K562 (cell line): ENCODE measurements around the gene NDUFB7. TPM values are rescaled to one million over a fixed set of nuclear protein-coding genes. Genes with fewer than 3 reads are reported as not detected.
A peak's percentile ranks its signal among the peaks of the same experiment; 100 is the strongest.

Experiments
- ATAC-seq: fragments of 200-7000 bp; cut with Tn5 transposase; 3 replicates; pipeline ENCODE4 v1.9.1; 2020; ENCODE audit warnings: moderate library complexity
- BruUV-seq: library from RNA; stranded (reverse); fragments of 400-500 nt; replicated peaks from 2 replicates; lab custom pipeline; 2021; lab: Mats Ljungman, UMichigan
- CTCF ChIA-PET: fragments of 300-600 bp; formaldehyde crosslinking; extraction: SDS; loops from one replicate; lab custom pipeline; 2021; ENCODE audit warnings: low intra/inter-chr PET ratio; lab: Yijun Ruan, JAX
- POLR2A ChIA-PET: fragments of 300-600, 350-650 bp; sonication (Branson Sonifier 250); formaldehyde crosslinking; extraction: SDS; loops from one replicate; lab custom pipeline; 2021; ENCODE audit warnings: antibody characterized with exemption, inconsistent platforms; lab: Yijun Ruan, JAX
- DNase-seq, 4 experiments: peaks; one replicate each; pipeline versions ENCODE4 v3.0.0 to v3.0.0-alpha.2; 2011 to 2018; ENCODE audit warnings: low spot score in 3 of 4, mixed read lengths in 3 of 4; ENCODE audit errors: extremely low read depth in 1 of 4
- FAIRE-seq: peaks from 2 replicates; lab custom pipeline; 2011; peaks lifted over from hg19 to GRCh38; lab: Jason Lieb, UNC
- H2AFZ ChIP-seq: 2 replicates; pipeline ENCODE4 v1.6.0; 2011; ENCODE audit warnings: low read depth, low read length, control low read depth, inconsistent platforms
- H3K27ac ChIP-seq: fragments of 200-600 bp; 3 replicates; pipeline ENCODE4 v1.8.0; 2011; ENCODE audit warnings: low read depth, mild to moderate bottlenecking, control low read depth, inconsistent platforms, low read length, moderate library complexity, mixed read lengths; ENCODE audit errors: extremely low read depth
- H3K27me3 ChIP-seq, 2 experiments: fragments of 300-600 bp in 1 of 2; 2 replicates in 1 of 2; 3 replicates in 1 of 2; pipeline versions ENCODE4 v1.6.0 to v1.8.0; 2011; ENCODE audit warnings: inconsistent platforms in 2 of 2, low read length in 2 of 2, mild to moderate bottlenecking in 1 of 2, mixed read lengths in 1 of 2, moderate library complexity in 1 of 2; ENCODE audit not compliant: control insufficient read depth in 2 of 2, insufficient read depth in 2 of 2
- H3K36me3 ChIP-seq: fragments of 300-600 bp; 3 replicates; pipeline ENCODE4 v1.8.0; 2011; ENCODE audit warnings: mild to moderate bottlenecking, low read length, inconsistent platforms; ENCODE audit not compliant: control insufficient read depth, insufficient read depth
- H3K4me1 ChIP-seq, 2 experiments: fragments of 200-600 bp in 1 of 2; replicated peaks in 1 of 2; 2 replicates in 1 of 2; 3 replicates in 1 of 2; pipeline versions ENCODE4 v1.5.1 to v1.8.0; 2011; ENCODE audit warnings: inconsistent platforms in 2 of 2, low read length in 2 of 2, mild to moderate bottlenecking in 1 of 2, mixed read lengths in 1 of 2, moderate library complexity in 1 of 2; ENCODE audit not compliant: control insufficient read depth in 2 of 2, insufficient read depth in 2 of 2
- H3K4me2 ChIP-seq: 2 replicates; pipeline ENCODE4 v1.6.1; 2011; ENCODE audit warnings: low read length, control low read depth, inconsistent platforms, mixed read lengths; ENCODE audit not compliant: insufficient read depth
- H3K4me3 ChIP-seq: fragments of 200-600 bp; sonication (generic), shearing (Covaris generic); 2 replicates; pipeline ENCODE4 v1.5.1; 2016; ENCODE audit warnings: control low read depth, inconsistent platforms
- H3K79me2 ChIP-seq: fragments of 200-600 bp; 3 replicates; pipeline ENCODE4 v1.8.0; 2011; ENCODE audit warnings: low read length, inconsistent platforms; ENCODE audit not compliant: control insufficient read depth, insufficient read depth
- H3K9ac ChIP-seq, 2 experiments: 2 replicates each; pipeline versions ENCODE4 v1.6.0 to v1.6.1; 2011; ENCODE audit warnings: low read depth in 2 of 2, low read length in 2 of 2, control low read depth in 1 of 2, inconsistent platforms in 1 of 2, mild to moderate bottlenecking in 1 of 2, mixed read lengths in 1 of 2; ENCODE audit not compliant: insufficient read depth in 1 of 2
- H3K9me1 ChIP-seq: one replicate; pipeline ENCODE4 v1.6.0; 2011; ENCODE audit warnings: inconsistent platforms, mild to moderate bottlenecking, low read length, moderate library complexity; ENCODE audit not compliant: control insufficient read depth, insufficient read depth
- H3K9me3 ChIP-seq: replicated peaks from 2 replicates; pipeline ENCODE4 v1.5.1; 2011; ENCODE audit warnings: low read depth, low read length, inconsistent platforms; ENCODE audit not compliant: control insufficient read depth, insufficient read depth
- H4K20me1 ChIP-seq: replicated peaks from 2 replicates; pipeline ENCODE4 v1.6.1; 2011; ENCODE audit warnings: low read length, inconsistent platforms, mixed read lengths; ENCODE audit not compliant: control insufficient read depth, insufficient read depth
- BHLHE40 ChIP-seq: IDR thresholded peaks from 2 replicates; pipeline ENCODE4 v1.6.1; 2011; ENCODE audit warnings: low read length, improper control_type of control experiment
- C11orf30 ChIP-seq: fragments of 450-650 bp; IDR thresholded peaks from 2 replicates; pipeline ENCODE4 v1.6.1; 2016; ENCODE audit warnings: low read depth, mild to moderate bottlenecking
- CBFA2T3 ChIP-seq: fragments of 450-650 bp; IDR thresholded peaks from 2 replicates; pipeline ENCODE4 v1.6.1; 2017
- DPF2 ChIP-seq: fragments of 450-650 bp; IDR thresholded peaks from 2 replicates; pipeline ENCODE4 v1.6.1; 2016
- E2F8 ChIP-seq: fragments of 450-650 bp; IDR thresholded peaks from 2 replicates; pipeline ENCODE4 v1.7.1; 2018; ENCODE audit warnings: mild to moderate bottlenecking, low read depth; ENCODE audit not compliant: partially characterized antibody
- FOSL1 ChIP-seq: fragments of 200-800 bp; sonication (Bioruptor generic); conservative IDR thresholded peaks from 2 replicates; pipeline ENCODE4 v1.6.1; 2016; ENCODE audit warnings: missing genetic modification characterization, missing compliant biosample characterization
- HLTF ChIP-seq: fragments of 450-650 bp; IDR thresholded peaks from 2 replicates; pipeline ENCODE4 v1.6.1; 2016
- MEIS2 ChIP-seq: fragments of 450-650 bp; IDR thresholded peaks from 2 replicates; pipeline ENCODE4 v1.6.1; 2014; ENCODE audit warnings: mild to moderate bottlenecking; ENCODE audit not compliant: partially characterized antibody
- NR2C1 ChIP-seq, 2 experiments: fragments of 450-650 bp; IDR thresholded peaks; 2 replicates each; pipeline ENCODE4 v1.6.1; 2017; ENCODE audit warnings: mild to moderate bottlenecking in 2 of 2, antibody characterized with exemption in 1 of 2, inconsistent platforms in 1 of 2, missing compliant biosample characterization in 1 of 2, missing genetic modification characterization in 1 of 2
- POLR2G ChIP-seq: fragments of 200-400 bp; formaldehyde crosslinking; IDR thresholded peaks from 2 replicates; pipeline ENCODE4 v1.6.1; 2017; ENCODE audit warnings: low read depth, mild to moderate bottlenecking, antibody characterized with exemption, low read length, moderate library complexity
- RB1 ChIP-seq: fragments of 450-650 bp; IDR thresholded peaks from 2 replicates; pipeline ENCODE4 v1.6.1; 2017; ENCODE audit warnings: low read depth, mild to moderate bottlenecking
- TCF3 ChIP-seq: sonication (generic); formaldehyde crosslinking; IDR thresholded peaks from 2 replicates; pipeline ENCODE4 v1.4.0; 2020; ENCODE audit warnings: mild to moderate bottlenecking, missing genetic modification reagents
- ZNF165 ChIP-seq: fragments of 250-450 bp; sonication (Bioruptor Pico); IDR thresholded peaks from 2 replicates; pipeline ENCODE4 v1.4.0; 2020; ENCODE audit warnings: borderline replicate concordance
- ZNF316 ChIP-seq: fragments of 450-650 bp; IDR thresholded peaks from 2 replicates; pipeline ENCODE4 v1.6.1; 2016
- WGBS: fragments of 100-300 bp; shearing (Covaris generic); methylation state at CpG from one replicate; pipeline ENCODE4 v1.1.6; 2016; ENCODE audit warnings: low coverage, mixed read lengths; ENCODE audit not compliant: insufficient coverage; ENCODE audit errors: missing lambda C conversion rate; 5-methylcytosine and 5-hydroxymethylcytosine counted together
- in situ Hi-C: fragments of 300-500 bp; cut with MboI; formaldehyde crosslinking; loops from 4 replicates; pipeline ENCODE4 v1.15.0; 2018; ENCODE audit warnings: inconsistent platforms, mixed read lengths
- intact Hi-C: fragments of 100-400 bp; cut with micrococcal nuclease; formaldehyde crosslinking; loops from 2 replicates; pipeline ENCODE4 v1.14.2; 2022
- polyA plus RNA-seq, 8 experiments: library from polyadenylated mRNA; depleted of rRNA in 4 of 8; stranded (reverse) in 5 of 8; unstranded in 3 of 8; fragments of >200 nt; fragmentation: Nextera tagmentation in 2 of 8; fragmentation: Illumina TruSeq in 1 of 8; extraction: Ambion mirVana in 2 of 8; extraction: Trizol in 1 of 8; gene quantifications; 2 replicates each; pipeline versions ENCODE4 v1.2.1 to v1.2.3, GENCODE V29; 2011 to 2014; ENCODE audit warnings: inconsistent platforms in 1 of 8, missing spikeins in 1 of 8
- total RNA-seq, 7 experiments: library from RNA; depleted of rRNA in 6 of 7; stranded (reverse); fragments of >200 nt in 6 of 7; fragmentation: Illumina TruSeq in 2 of 7; extraction: Trizol in 2 of 7; gene quantifications; 2 replicates each; pipeline versions ENCODE4 v1.2.1 to v1.2.3, GENCODE V29; 2011 to 2021; ENCODE audit warnings: low replicate concordance in 1 of 7

NDUFB7 gene
- total and polyA plus RNA-seq, 9 of the 15 experiments (the other 6 are each of a cell fraction or from before 2014, with no cell fraction given), result 14.9 to 842 (median 137) TPM

GRCh38 chr19:14544977-14545715 is 26.7 kb downstream of the NDUFB7 start:
- peaks cover 15 to 39% of the 10 kb centered on the region in 2 experiments for H3K4me1 ChIP-seq
- H3K9ac ChIP-seq, result peak overlapping the region in 1 of 2 experiments; percentile 65; a peak in 2 of 4 replicates
- in situ Hi-C loops, result no loop called here
- no peaks in the 10 kb centered on the region for H3K9me3 ChIP-seq
- BruUV-seq, result no TSS peak
- TF ChIP-seq HLTF (no peak), ZNF316 (peak; percentile 28; the same call in 1 of the 2 replicates), C11orf30 (peak; percentile 27; the same call in 1 of the 2 replicates), POLR2G (0 out of 2 replicates have a peak, but pooled peaks have one; percentile 24)
- TF ChIP-seq, all 486 proteins: peak for 3
- Histone ChIP-seq H3K27me3 (no peaks in the 10 kb centered on the region), H3K4me3 (no peak overlapping the region), H2AFZ (no peak overlapping the region), H3K79me2 (peaks cover 71% of the 10 kb centered on the region), H3K27ac (no peak overlapping the region), H3K36me3 (peaks cover 39% of the 10 kb centered on the region; the same call in 2 of the 3 replicates), H3K9me1 (no peaks in the 10 kb centered on the region), H4K20me1 (peaks cover 8% of the 10 kb centered on the region; the same call in 1 of the 2 replicates), H3K4me2 (no peak overlapping the region)
- no peak for ATAC-seq
- 82% methylated on average over 20 of the region's 21 CpGs for WGBS
- no peak for DNase-seq
- CTCF ChIA-PET, result no interaction called here
- POLR2A ChIA-PET, result no interaction called here
- intact Hi-C loops, result no loop called here
- FAIRE-seq, result no peak

DNA sequence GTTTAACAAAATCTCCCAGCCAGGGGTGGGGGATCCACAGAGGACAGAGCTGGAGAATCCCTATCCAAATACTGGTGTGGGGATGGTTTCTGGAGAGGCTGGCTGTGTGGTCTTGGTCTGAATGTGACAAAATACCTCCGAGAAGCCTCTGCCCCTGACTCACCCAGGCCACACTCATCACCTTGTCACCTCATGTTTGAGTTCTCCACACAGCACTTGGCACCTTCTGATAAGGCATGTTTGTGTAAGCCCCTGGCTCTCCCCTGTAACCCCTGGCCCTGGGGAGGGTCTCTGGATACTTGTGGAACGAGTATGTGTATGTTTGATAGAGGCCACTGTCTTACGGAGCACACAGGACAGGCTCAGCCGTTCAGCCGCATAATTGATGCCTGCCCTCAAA is 27.8 kb downstream of the NDUFB7 start:
- H3K4me1 ChIP-seq, result peaks cover 11 to 39% of the 10 kb centered on the region in 2 experiments; a peak in 4 of 5 replicates
- H3K27ac ChIP-seq, result no peak overlapping the region
- WGBS, result 19% methylated on average over 5 of the region's 5 CpGs
- peak overlapping the region; percentile 30 to 56; a peak in 2 of 4 replicates for H3K9ac ChIP-seq
- POLR2A ChIA-PET, result no interaction called here
- peak; percentile 27 for ATAC-seq
- no TSS peak for BruUV-seq
- CTCF ChIA-PET, result no interaction called here
- DNase-seq, result peak; percentile 59 to 67 (median 63)
- no peak overlapping the region for H2AFZ ChIP-seq
- H3K9me1 ChIP-seq, result no peaks in the 10 kb centered on the region
- no peaks in the 10 kb centered on the region for H3K9me3 ChIP-seq
- no peak overlapping the region for H3K4me3 ChIP-seq
- peaks cover 37% of the 10 kb centered on the region; the same call in 1 of the 3 replicates for H3K36me3 ChIP-seq
- peak; percentile 61 for FAIRE-seq
- no peaks in the 10 kb centered on the region for H3K27me3 ChIP-seq
- in situ Hi-C loops (no loop called here), intact Hi-C loops (no loop called here)
- H4K20me1 ChIP-seq, result peaks cover 8% of the 10 kb centered on the region; the same call in 1 of the 2 replicates
- peaks cover 70% of the 10 kb centered on the region for H3K79me2 ChIP-seq
- H3K4me2 ChIP-seq, result peak overlapping the region; percentile 43; the same call in 1 of the 2 replicates
- TF ChIP-seq CBFA2T3, result peak; percentile 72
- TF ChIP-seq NR2C1 (IDR thresholded peaks at IDR 0.05), result no peak
- TF ChIP-seq NR2C1 (tag; IDR thresholded peaks at IDR 0.05), result no peak
- TF ChIP-seq MEIS2, result peak; percentile 32
- no peak for TF ChIP-seq BHLHE40
- no peak for TF ChIP-seq E2F8
- peak; percentile 46; the same call in 1 of the 2 replicates for TF ChIP-seq FOSL1
- 0 out of 2 replicates have a peak, but pooled peaks have one; percentile 39 for TF ChIP-seq DPF2
- TF ChIP-seq RB1, result no peak
- peak; percentile 63 for TF ChIP-seq TCF3 (CRISPR knock-in tag)
- no peak for TF ChIP-seq ZNF165 (CRISPR knock-in tag)
